ENCODE results near the gene TET1. TPM values are rescaled to one million over a fixed set of nuclear protein-coding genes. Genes with fewer than 3 reads are reported as not detected.
"Not testable (repeated sequence)": the region's sequence is repeated elsewhere in the genome, so short reads cannot be mapped to it uniquely, and the experiment has no call there.

Gene TET1
- total RNA-seq, 2 donors from 2014 or later = 1.6 to 3.6 TPM

GRCh38 chr10:68525490-68526038 is 34.6 kb upstream of the TET1 start:
- intact Hi-C loops (cut with DNase I); ATAC-seq; H3K36me3 ChIP-seq (replicated peaks in 1 of 2; ENCODE audit: insufficient read depth in 1 of 2, low read depth in 2 of 2); H3K27me3 ChIP-seq; H3K9me3 ChIP-seq; H3K4me3 ChIP-seq: not testable (repeated sequence)
- DNase-seq = peak; percentile 22 to 39 (median 31)
- Histone ChIP-seq H3K27ac (peak overlapping the region in 3 of 4 donors; percentile 27 to 97 (median 95)), H3K4me1 (peaks cover 12% of the 10 kb centered on the region)
- TF ChIP-seq POLR2A (IDR thresholded peaks at IDR 0.05) = peak in 1 of 3 donors; percentile 34
- WGBS, 2 donors = 38 to 56% methylated on average over 3 to 4 of the region's 5 CpGs

DNA sequence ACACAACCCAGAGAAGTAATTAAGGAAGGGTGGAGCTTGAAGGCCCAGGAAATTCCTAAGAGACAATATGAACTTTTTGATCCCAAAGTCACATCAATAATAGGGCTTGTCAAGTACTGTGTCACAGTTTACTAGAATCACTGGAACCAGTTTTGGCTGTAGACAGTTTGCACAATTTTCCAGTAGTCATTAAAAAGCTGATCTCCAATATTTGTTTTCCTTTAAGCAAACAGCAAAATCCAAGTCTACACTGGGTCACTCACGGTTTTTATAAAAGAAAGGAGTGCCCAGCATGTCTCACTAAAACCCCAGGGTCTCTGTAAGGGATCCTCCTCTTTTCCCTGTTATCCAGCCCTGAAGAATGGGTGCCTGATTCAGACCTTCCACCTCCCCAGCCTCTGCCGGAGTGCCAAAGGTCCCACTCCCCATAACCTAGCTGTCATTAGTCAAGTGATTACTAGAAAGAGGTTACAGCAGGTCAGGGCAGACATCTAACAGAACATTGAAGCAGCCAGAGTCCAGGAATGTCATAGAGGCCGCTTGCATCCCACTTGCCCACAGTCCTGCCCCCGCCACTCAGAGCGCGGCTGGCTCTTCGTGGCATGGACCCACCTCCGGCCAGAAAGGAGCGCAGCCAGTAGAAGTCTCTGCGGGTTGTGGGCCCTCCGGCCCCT is 33.4 kb upstream of the TET1 start:
- no peaks in the 10 kb centered on the region for H3K27me3 ChIP-seq
- intact Hi-C loops (cut with DNase I) = no loop called here
- no peaks in the 10 kb centered on the region for H3K9me3 ChIP-seq
- WGBS, 2 donors = 0 to 1% methylated on average over 2 to 6 of the region's 11 CpGs
- H3K4me3 ChIP-seq = peak overlapping the region; percentile 84 to 99
- H3K36me3 ChIP-seq (replicated peaks in 1 of 2; ENCODE audit: insufficient read depth in 1 of 2, low read depth in 2 of 2) = no peaks in the 10 kb centered on the region
- no peak for TF ChIP-seq POLR2A (IDR thresholded peaks at IDR 0.05)
- no peak for TF ChIP-seq CTCF (IDR thresholded peaks at IDR 0.05)
- DNase-seq = no peak
- ATAC-seq = peak; percentile 63
- H3K27ac ChIP-seq = peak overlapping the region; percentile 91 to 97 (median 95)
- H3K4me1 ChIP-seq = peaks cover 12% of the 10 kb centered on the region

GRCh38 chr10:68536973-68537372 is 23.2 kb upstream of the TET1 start:
- ATAC-seq (no peak), DNase-seq (no peak)
- no peak overlapping the region for H3K27ac ChIP-seq
- H3K4me1 ChIP-seq = no peaks in the 10 kb centered on the region
- TF ChIP-seq CTCF (IDR thresholded peaks at IDR 0.05) = no peak
- no peak for TF ChIP-seq POLR2A (IDR thresholded peaks at IDR 0.05)
- no peaks in the 10 kb centered on the region for H3K36me3 ChIP-seq (replicated peaks in 1 of 2; ENCODE audit: insufficient read depth in 1 of 2, low read depth in 2 of 2)
- no peak overlapping the region for H3K4me3 ChIP-seq
- no peaks in the 10 kb centered on the region for H3K27me3 ChIP-seq
- intact Hi-C loops (cut with DNase I) = no loop called here
- H3K9me3 ChIP-seq = no peaks in the 10 kb centered on the region
- WGBS, 2 donors = 80 to 84% methylated on average over 9 of the region's 9 CpGs

GRCh38 chr10:68537796-68538195 is 22.3 kb upstream of the TET1 start:
- Histone ChIP-seq H3K4me3 (no peak overlapping the region), H3K36me3 (replicated peaks in 1 of 2; ENCODE audit: insufficient read depth in 1 of 2, low read depth in 2 of 2) (no peaks in the 10 kb centered on the region), H3K9me3 (no peaks in the 10 kb centered on the region), H3K4me1 (no peaks in the 10 kb centered on the region), H3K27ac (no peak overlapping the region), H3K27me3 (no peaks in the 10 kb centered on the region)
- 85 to 87% methylated on average over 5 to 6 of the region's 6 CpGs for WGBS, 2 donors
- no peak for TF ChIP-seq CTCF (IDR thresholded peaks at IDR 0.05)
- TF ChIP-seq POLR2A (IDR thresholded peaks at IDR 0.05) = no peak
- intact Hi-C loops (cut with DNase I) = no loop called here
- ATAC-seq (no peak), DNase-seq (no peak)

DNA sequence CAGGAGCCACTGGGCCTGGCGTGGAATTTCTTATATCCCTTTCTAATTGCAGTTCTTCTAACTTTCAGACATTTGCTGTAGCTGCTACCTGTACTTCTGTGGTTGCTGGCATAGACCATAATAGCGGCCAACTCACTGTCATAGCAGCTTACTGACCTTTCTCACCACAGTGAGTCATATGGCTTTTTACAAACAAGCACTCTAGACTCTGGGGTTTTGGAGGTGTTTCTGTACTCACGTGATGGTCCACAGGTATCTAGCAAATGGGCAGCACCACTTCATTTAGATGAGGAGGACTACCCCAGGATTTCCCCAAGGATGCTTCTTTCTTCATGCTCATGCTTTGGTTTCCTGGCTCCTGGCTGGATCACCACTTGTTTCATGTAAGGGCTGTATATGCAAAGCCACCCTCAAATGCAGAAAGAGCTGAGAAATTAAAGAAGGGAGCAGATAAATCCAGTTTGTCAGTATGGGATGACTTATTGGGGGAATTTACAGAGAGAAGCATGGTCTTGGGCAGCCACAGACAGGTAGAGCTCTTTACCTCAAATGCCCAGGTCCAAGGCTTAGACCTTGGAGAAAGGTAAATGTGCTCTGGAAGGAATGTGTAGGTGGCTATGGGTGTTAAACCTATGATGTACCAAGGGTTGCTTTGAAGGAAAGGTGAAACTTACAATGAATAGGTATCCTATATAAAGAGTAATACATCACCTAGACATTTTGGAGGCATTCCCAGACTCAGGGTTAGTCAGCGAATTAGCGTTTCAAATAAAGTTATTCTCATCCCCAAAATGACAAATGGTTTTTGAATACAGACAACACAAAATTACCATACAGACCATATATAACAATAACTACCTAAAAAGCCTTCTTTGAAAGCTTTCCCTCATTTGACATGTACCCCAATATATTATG is 16.9 kb upstream of the TET1 start:
- H3K4me1 ChIP-seq = no peaks in the 10 kb centered on the region
- intact Hi-C loops (cut with DNase I) = no loop called here
- H3K27me3 ChIP-seq = no peaks in the 10 kb centered on the region
- no peak overlapping the region for H3K27ac ChIP-seq
- no peaks in the 10 kb centered on the region for H3K36me3 ChIP-seq (replicated peaks in 1 of 2; ENCODE audit: insufficient read depth in 1 of 2, low read depth in 2 of 2)
- TF ChIP-seq POLR2A (IDR thresholded peaks at IDR 0.05) (no peak), CTCF (IDR thresholded peaks at IDR 0.05) (no peak)
- ATAC-seq = no peak
- DNase-seq = no peak
- WGBS, 2 donors = 63 to 75% methylated on average over 5 of the region's 5 CpGs
- H3K9me3 ChIP-seq = no peaks in the 10 kb centered on the region
- H3K4me3 ChIP-seq = no peak overlapping the region
